ENCODE results near the gene SESN2. TPM values are rescaled to one million over a fixed set of nuclear protein-coding genes. Genes with fewer than 3 reads are reported as not detected.

The SESN2 gene
- total and polyA plus RNA-seq, 10 of the 15 experiments (the other 5 are each of a cell fraction or from before 2014, with no cell fraction given): 1.5 to 40.9 (median 17.8) TPM

- TF ChIP-seq KAT2A (conservative IDR thresholded peaks at IDR 0.05; ENCODE audit: control insufficient read depth, low read depth, low read length) (no peak), RFX5 (IDR thresholded peaks at IDR 0.05; ENCODE audit: low read depth, low read length) (no peak), CTCF (IDR thresholded peaks at IDR 0.05 in 2 of 3, conservative IDR thresholded peaks at IDR 0.05 in 1 of 3; ENCODE audit: control insufficient read depth in 2 of 3, extremely low read depth in 1 of 3, insufficient read depth in 1 of 3, low read depth in 3 of 3, low read length in 3 of 3) (no peak), ZNF207 (IDR thresholded peaks at IDR 0.05; ENCODE audit: borderline replicate concordance) (no peak), ZNF622 (IDR thresholded peaks at IDR 0.05) (no peak), TARDBP (IDR thresholded peaks at IDR 0.05; ENCODE audit: borderline replicate concordance) (no peak), NKRF (conservative IDR thresholded peaks at IDR 0.05) (no peak)
Measured at GRCh38 chr1:28269529-28269928, 10.2 kb downstream of the SESN2 start (continued).

- DNase-seq (ENCODE audit: low read depth, low spot score) (no peak), ATAC-seq (no peak), FAIRE-seq (no peak)
- CTCF ChIA-PET: no interaction called here
- H2AFZ ChIP-seq (ENCODE audit: control insufficient read depth, low read depth, low read length): no peak overlapping the region
- intact Hi-C loops (cut with micrococcal nuclease; ENCODE audit: unreplicated experiment) (no loop called here), in situ Hi-C loops (cut with MboI) (no loop called here)
- no peak overlapping the region for H3K4me2 ChIP-seq (ENCODE audit: control insufficient read depth, insufficient read depth)
- BruUV-seq (replicated peaks): no TSS peak
- POLR2A ChIA-PET: interaction anchor here (0.5 to 0.6 kb wide), 2 partner anchors 9 to 307 kb away, joined by 3 to 4 read pairs; no protein-coding TSS in a partner anchor
- no peak overlapping the region for H3K9ac ChIP-seq (ENCODE audit: control insufficient read depth, insufficient read depth, low read length)
- H3K4me3 ChIP-seq: no peak overlapping the region
- no peaks in the 10 kb centered on the region for H3K4me1 ChIP-seq (ENCODE audit: control insufficient read depth, insufficient read depth, low read length)
- no peak overlapping the region for H3K27ac ChIP-seq (ENCODE audit: control insufficient read depth, insufficient read depth)
- H3K36me3 ChIP-seq (ENCODE audit: control insufficient read depth in 2 of 2, insufficient read depth in 2 of 2, low read length in 1 of 2): peaks cover 6 to 11% of the 10 kb centered on the region in 2 experiments; a peak in 3 of 4 replicates
- no peaks in the 10 kb centered on the region for H3K27me3 ChIP-seq (replicated peaks in 1 of 2; ENCODE audit: control insufficient read depth in 2 of 2, insufficient read depth in 2 of 2, low read length in 1 of 2)
- RAD21 ChIA-PET (ENCODE audit: unreplicated experiment): no interaction called here
- H4K20me1 ChIP-seq (ENCODE audit: control insufficient read depth, insufficient read depth): no peaks in the 10 kb centered on the region
- H3K9me3 ChIP-seq (replicated peaks; ENCODE audit: control insufficient read depth, insufficient read depth, low read length): no peaks in the 10 kb centered on the region
- WGBS (ENCODE audit: insufficient coverage, insufficient replicate concordance, low lambda C conversion rate, missing lambda C conversion rate): 94% methylated on average over 20 of the region's 20 CpGs
- SMC1A ChIA-PET (ENCODE audit: uncharacterized antibody, unreplicated experiment): interaction anchor here (1.1 kb wide), 1 partner anchor 15 kb away, joined by 3 read pairs; no protein-coding TSS in a partner anchor
- peaks cover 3% of the 10 kb centered on the region for H3K79me2 ChIP-seq (ENCODE audit: control insufficient read depth, insufficient read depth, low read length)
- TF ChIP-seq ETV6 (conservative IDR thresholded peaks at IDR 0.05 in 1 of 2, IDR thresholded peaks at IDR 0.05 in 1 of 2; ENCODE audit: borderline replicate concordance in 1 of 2, low read depth in 1 of 2) (no peak), IRF4 (IDR thresholded peaks at IDR 0.05; ENCODE audit: low read depth, low read length) (no peak), DPF2 (IDR thresholded peaks at IDR 0.05) (no peak), ZNF687 (IDR thresholded peaks at IDR 0.05) (no peak), CHD1 (IDR thresholded peaks at IDR 0.05; ENCODE audit: low read depth, low read length) (no peak), SREBF2 (IDR thresholded peaks at IDR 0.05; ENCODE audit: low read length) (no peak)
Measured at GRCh38 chr1:28272215-28272852, 13.0 kb downstream of the SESN2 start.

Data from GM12878 (cell line).